ENCODE measurements around the gene TRERF1. TPM values are rescaled to one million over a fixed set of nuclear protein-coding genes. Genes with fewer than 3 reads are reported as not detected.

TRERF1 gene
- total RNA-seq, 6 experiments from 2014 or later = 0.29 to 1.2 (median 0.60) TPM

DNA sequence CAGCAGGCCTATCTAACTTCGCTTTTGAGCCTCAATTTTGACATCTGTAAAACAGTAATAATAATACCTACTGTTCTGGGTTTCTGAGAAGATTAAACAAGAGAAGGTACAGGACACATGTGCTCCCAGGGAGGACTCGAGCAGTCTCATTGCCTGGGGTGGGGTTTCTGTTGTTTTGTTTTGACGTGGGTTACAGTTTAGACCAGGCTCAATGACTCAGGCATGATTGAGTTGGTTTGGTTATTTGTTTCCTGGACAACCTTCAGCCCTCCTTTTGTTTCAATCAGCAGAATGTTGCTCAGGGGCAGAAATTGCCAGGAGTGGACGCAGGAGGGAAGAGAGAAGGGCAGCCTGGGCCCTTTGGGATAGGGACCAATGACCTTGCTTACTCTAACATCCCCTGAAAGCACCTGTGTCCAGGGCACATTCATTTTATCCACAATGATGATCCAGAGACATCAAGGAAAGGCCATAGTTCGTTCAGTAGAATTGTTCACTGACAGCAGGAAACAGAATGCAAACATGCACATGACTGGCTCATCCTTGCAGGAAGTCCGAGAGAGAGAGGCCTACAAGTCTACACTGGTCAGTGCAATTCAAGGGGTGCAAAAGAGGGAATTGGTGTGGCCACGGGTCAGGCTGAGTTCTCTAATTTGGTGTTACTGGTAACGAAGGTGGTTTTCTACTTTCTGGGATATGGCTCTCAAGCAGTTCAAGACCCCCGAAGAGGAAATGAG lies 159.6 kb downstream of the TRERF1 start:
- H3K9me3 ChIP-seq = no peaks in the 10 kb centered on the region
- H3K27ac ChIP-seq = no peak overlapping the region
- ATAC-seq (no peak), DNase-seq (no peak)
- intact Hi-C loops (cut with DNase I) = no loop called here
- no peaks in the 10 kb centered on the region for H3K36me3 ChIP-seq
- no peaks in the 10 kb centered on the region for H3K4me1 ChIP-seq
- TF ChIP-seq, protein P1, sequence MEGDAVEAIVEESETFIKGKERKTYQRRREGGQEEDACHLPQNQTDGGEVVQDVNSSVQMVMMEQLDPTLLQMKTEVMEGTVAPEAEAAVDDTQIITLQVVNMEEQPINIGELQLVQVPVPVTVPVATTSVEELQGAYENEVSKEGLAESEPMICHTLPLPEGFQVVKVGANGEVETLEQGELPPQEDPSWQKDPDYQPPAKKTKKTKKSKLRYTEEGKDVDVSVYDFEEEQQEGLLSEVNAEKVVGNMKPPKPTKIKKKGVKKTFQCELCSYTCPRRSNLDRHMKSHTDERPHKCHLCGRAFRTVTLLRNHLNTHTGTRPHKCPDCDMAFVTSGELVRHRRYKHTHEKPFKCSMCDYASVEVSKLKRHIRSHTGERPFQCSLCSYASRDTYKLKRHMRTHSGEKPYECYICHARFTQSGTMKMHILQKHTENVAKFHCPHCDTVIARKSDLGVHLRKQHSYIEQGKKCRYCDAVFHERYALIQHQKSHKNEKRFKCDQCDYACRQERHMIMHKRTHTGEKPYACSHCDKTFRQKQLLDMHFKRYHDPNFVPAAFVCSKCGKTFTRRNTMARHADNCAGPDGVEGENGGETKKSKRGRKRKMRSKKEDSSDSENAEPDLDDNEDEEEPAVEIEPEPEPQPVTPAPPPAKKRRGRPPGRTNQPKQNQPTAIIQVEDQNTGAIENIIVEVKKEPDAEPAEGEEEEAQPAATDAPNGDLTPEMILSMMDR (IDR thresholded peaks at IDR 0.05) = no peak
- no peak for TF ChIP-seq POLR2A (IDR thresholded peaks at IDR 0.05)
- 74% methylated on average over 8 of the region's 9 CpGs for WGBS (ENCODE audit: insufficient coverage, low coverage, low lambda C conversion rate, missing lambda C conversion rate)
- H3K27me3 ChIP-seq = no peaks in the 10 kb centered on the region
- no peak overlapping the region for H3K4me3 ChIP-seq

DNA sequence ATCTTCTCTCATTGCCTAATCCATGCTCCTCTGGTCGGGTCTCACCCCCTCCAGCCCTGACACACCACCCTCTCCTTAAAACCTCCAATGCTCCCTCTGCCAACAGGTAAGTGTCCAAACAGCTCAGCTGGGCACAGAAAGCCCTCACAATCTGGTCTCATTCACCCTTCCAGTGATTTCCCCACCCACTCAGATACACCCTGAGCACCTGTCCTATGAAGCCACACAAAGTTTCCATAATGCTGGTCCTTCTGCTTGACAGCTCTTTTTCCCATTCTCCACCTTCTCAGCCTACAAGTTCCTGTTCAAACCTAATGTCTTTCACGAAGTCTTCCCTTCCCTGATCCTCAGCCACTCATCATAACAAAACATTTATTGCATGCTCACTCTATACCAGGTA lies 164.0 kb downstream of the TRERF1 start:
- H3K9me3 ChIP-seq = no peaks in the 10 kb centered on the region
- no peak overlapping the region for H3K27ac ChIP-seq
- no peaks in the 10 kb centered on the region for H3K27me3 ChIP-seq
- ATAC-seq = no peak
- TF ChIP-seq, protein P1 (IDR thresholded peaks at IDR 0.05) = no peak
- no peak for TF ChIP-seq POLR2A (IDR thresholded peaks at IDR 0.05)
- H3K36me3 ChIP-seq = no peaks in the 10 kb centered on the region
- DNase-seq = no peak
- no peaks in the 10 kb centered on the region for H3K4me1 ChIP-seq
- intact Hi-C loops (cut with DNase I) = no loop called here
- WGBS (ENCODE audit: insufficient coverage, low coverage, low lambda C conversion rate, missing lambda C conversion rate) = 79% methylated on average over 2 of the region's 2 CpGs
- no peak overlapping the region for H3K4me3 ChIP-seq

DNA sequence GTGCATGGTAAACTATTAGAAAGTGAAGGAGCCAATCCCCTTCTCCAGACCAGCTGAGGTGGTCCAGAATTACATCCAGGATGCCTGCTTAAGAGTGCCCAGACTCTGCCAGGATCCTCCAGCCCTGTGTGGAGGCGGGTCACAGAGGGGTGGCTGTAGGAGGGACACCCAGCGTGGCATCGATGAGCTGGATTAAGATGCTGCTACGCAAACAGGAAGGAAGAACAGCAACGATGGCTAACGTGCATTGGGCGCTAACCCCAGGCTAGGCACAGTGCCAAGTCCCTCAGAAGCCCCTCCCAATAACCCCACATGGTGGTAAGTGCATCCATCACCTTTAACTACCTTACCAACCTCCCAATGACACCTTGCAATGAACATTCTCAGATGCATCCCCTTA lies 170.2 kb downstream of the TRERF1 start:
- no peak for DNase-seq
- Histone ChIP-seq H3K36me3 (no peaks in the 10 kb centered on the region), H3K4me3 (no peak overlapping the region), H3K27me3 (no peaks in the 10 kb centered on the region), H3K4me1 (no peaks in the 10 kb centered on the region), H3K9me3 (no peaks in the 10 kb centered on the region), H3K27ac (no peak overlapping the region)
- WGBS (ENCODE audit: insufficient coverage, low coverage, low lambda C conversion rate, missing lambda C conversion rate) = 29% methylated on average over 7 of the region's 7 CpGs
- intact Hi-C loops (cut with DNase I) = no loop called here
- TF ChIP-seq POLR2A (IDR thresholded peaks at IDR 0.05) = no peak
- peak in 2 of 4 donors; percentile 20 to 30 for ATAC-seq

DNA sequence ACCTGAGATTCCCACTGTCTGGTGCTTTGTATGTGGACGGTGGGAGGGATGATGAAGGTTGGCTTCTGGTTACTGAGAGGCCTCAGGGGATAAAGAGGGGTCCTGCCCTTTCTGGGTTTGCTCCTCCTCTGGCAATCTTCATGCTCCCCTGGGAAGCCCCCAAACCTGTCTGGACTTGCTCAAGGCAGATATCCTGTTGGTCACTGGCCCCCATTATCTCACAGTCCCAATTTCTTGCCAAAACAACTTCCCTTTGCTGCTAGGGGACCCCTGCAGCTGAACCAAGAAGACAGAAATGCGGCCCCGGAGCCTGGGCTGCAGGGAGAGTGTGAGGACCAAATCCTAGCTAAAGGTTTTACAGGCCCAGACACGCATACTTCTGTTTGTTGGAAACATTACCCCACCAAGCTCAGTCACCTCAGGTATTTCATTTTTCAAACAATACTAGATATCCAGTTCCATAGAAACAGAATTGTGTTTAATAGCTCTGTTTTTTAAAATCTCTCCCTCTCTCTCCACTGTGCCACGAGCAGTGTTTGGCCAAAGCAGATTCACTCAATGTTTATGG lies 170.7 kb downstream of the TRERF1 start:
- no peak for ATAC-seq
- Histone ChIP-seq H3K9me3 (no peaks in the 10 kb centered on the region), H3K4me3 (no peak overlapping the region), H3K27me3 (no peaks in the 10 kb centered on the region), H3K27ac (no peak overlapping the region), H3K4me1 (no peaks in the 10 kb centered on the region), H3K36me3 (no peaks in the 10 kb centered on the region)
- TF ChIP-seq, protein P1 (IDR thresholded peaks at IDR 0.05) = no peak
- TF ChIP-seq POLR2A (IDR thresholded peaks at IDR 0.05) = no peak
- WGBS (ENCODE audit: insufficient coverage, low coverage, low lambda C conversion rate, missing lambda C conversion rate) = 59% methylated on average over 5 of the region's 5 CpGs
- DNase-seq = no peak
- intact Hi-C loops (cut with DNase I) = no loop called here

DNA sequence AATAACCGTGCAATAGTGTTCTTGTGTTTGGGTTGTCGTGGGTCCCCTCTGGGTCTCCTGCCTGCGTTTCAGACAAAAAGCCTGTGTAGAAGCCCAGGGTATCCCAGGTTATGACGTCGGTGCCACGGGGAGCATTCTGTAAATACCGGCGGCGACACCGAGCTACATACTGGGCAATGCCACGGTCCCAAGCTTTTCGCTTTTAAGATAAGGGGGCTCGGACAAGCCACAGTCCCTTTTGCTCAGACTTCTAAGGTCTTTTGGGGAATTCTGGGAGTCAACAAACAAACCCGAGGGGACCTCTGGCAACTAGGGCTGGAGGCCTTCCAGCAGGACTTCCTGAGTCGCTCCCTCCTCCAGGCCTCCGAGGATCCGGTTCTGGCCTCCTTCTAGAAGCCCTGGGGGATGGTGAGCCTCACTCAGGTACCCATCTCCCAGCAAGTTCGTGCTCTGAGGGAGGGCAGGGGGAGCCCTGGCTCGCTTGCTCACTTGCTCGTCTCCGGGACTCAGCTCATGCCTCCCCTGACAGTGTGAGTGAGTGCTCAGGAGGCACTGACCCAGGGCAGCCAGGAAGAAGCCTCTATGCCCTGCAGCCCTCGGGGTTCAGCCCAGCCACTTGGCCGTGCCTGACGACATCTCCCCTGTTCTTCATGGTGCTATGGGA lies 171.6 kb downstream of the TRERF1 start:
- peak; percentile 43 to 56 (median 49) for ATAC-seq
- TF ChIP-seq POLR2A (IDR thresholded peaks at IDR 0.05) = no peak
- TF ChIP-seq, protein P1 (IDR thresholded peaks at IDR 0.05) = no peak
- no peaks in the 10 kb centered on the region for H3K4me1 ChIP-seq
- intact Hi-C loops (cut with DNase I) = no loop called here
- H3K4me3 ChIP-seq = no peak overlapping the region
- H3K9me3 ChIP-seq = no peaks in the 10 kb centered on the region
- DNase-seq = no peak
- no peaks in the 10 kb centered on the region for H3K27me3 ChIP-seq
- peak overlapping the region in 2 of 3 donors; percentile 15 to 38 for H3K27ac ChIP-seq
- H3K36me3 ChIP-seq = no peaks in the 10 kb centered on the region
- 52% methylated on average over 10 of the region's 24 CpGs for WGBS (ENCODE audit: insufficient coverage, low coverage, low lambda C conversion rate, missing lambda C conversion rate)
